SJCRH30 (cell line): ENCODE measurements around the gene MSH2. TPM values are rescaled to one million over a fixed set of nuclear protein-coding genes. Genes with fewer than 3 reads are reported as not detected.
A peak's percentile ranks its signal among the peaks of the same experiment; 100 is the strongest.
"Not testable (repeated sequence)": the region's sequence is repeated elsewhere in the genome, so short reads cannot be mapped to it uniquely, and the experiment has no call there.

ENCODE experiments used
- DNase-seq, 2 experiments: peaks; one replicate each; pipeline ENCODE4 v3.0.0-alpha.2; 2015 to 2020
- H3K27ac ChIP-seq: fragments of 250-450 bp; sonication (Bioruptor Pico); 2 replicates; pipeline ENCODE4 v1.5.1; 2020; ENCODE audit warnings: mild to moderate bottlenecking, moderate library complexity
- H3K27me3 ChIP-seq: fragments of 250-450 bp; sonication (Bioruptor Pico); 2 replicates; pipeline ENCODE4 v1.5.1; 2020; ENCODE audit warnings: mild to moderate bottlenecking, moderate library complexity
- H3K36me3 ChIP-seq: fragments of 250-450 bp; sonication (Bioruptor Pico); 2 replicates; pipeline ENCODE4 v1.5.1; 2020; ENCODE audit warnings: mild to moderate bottlenecking, moderate library complexity
- H3K4me1 ChIP-seq: fragments of 250-450 bp; sonication (Bioruptor Pico); 2 replicates; pipeline ENCODE4 v1.5.1; 2020; ENCODE audit warnings: mild to moderate bottlenecking, moderate library complexity
- H3K4me3 ChIP-seq: fragments of 250-450 bp; sonication (Bioruptor Pico); 2 replicates; pipeline ENCODE4 v1.5.1; 2020; ENCODE audit warnings: mild to moderate bottlenecking, moderate library complexity
- H3K9me3 ChIP-seq: fragments of 250-450 bp; sonication (Bioruptor Pico); replicated peaks from 2 replicates; pipeline ENCODE4 v1.5.1; 2020; ENCODE audit warnings: mild to moderate bottlenecking, moderate library complexity
- total RNA-seq: library from RNA; depleted of rRNA; stranded (reverse); fragments of >200 nt; shearing (Covaris generic); gene quantifications from 2 replicates; pipeline ENCODE4 v1.2.3, GENCODE V29; 2014

MSH2 gene
- total RNA-seq, 1 experiment from 2014 or later: 180 TPM

GRCh38 chr2:47501374-47502200 lies 98.6 kb downstream of the MSH2 start:
- H3K27ac ChIP-seq: no peak overlapping the region
- no peak for DNase-seq

GRCh38 chr2:47502498-47502897 lies 99.5 kb downstream of the MSH2 start:
- H3K36me3 ChIP-seq, H3K27ac ChIP-seq, H3K4me1 ChIP-seq, H3K9me3 ChIP-seq, DNase-seq, H3K27me3 ChIP-seq, H3K4me3 ChIP-seq: not testable (repeated sequence)

More at GRCh38 chr2:47501374-47502200, 98.6 kb downstream of the MSH2 start:
- H3K27me3 ChIP-seq: no peaks in the 10 kb centered on the region
- H3K4me3 ChIP-seq: no peak overlapping the region
- H3K9me3 ChIP-seq: peaks cover 8% of the 10 kb centered on the region; the same call in 1 of the 2 replicates
- no peaks in the 10 kb centered on the region for H3K4me1 ChIP-seq
- no peaks in the 10 kb centered on the region for H3K36me3 ChIP-seq

DNA sequence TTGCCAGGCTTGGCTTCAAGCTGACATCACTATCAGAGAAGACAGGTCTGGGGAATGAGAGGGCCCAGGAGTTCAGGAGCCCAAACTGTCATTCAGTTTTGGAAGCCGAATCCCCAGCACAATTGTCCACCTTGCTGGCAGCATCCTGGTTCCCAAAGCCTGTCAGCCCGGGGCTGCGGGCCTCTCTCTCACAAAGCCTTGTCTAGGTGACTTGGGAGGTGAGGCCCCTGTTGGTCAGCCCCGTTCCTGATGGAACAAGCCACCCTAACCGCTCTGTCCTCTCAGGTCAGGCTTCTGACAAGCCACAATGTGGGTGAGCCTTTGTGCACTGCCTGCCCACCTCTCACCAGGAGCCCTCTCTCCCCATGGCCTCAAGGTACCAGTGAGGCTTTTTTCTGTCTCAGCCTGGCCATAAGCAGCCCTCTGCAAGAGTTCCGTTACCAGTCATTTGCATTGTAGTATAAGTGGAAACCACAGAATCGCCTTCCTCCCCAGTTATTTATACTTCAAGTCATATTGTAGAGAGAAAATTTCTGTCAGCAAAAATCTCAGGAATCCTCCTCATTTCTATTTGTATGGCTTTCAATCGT lies 100.6 kb downstream of the MSH2 start:
- Histone ChIP-seq H3K4me3 (no peak overlapping the region), H3K4me1 (no peaks in the 10 kb centered on the region), H3K36me3 (no peaks in the 10 kb centered on the region), H3K27me3 (no peaks in the 10 kb centered on the region), H3K9me3 (peaks cover 8% of the 10 kb centered on the region; the same call in 1 of the 2 replicates), H3K27ac (no peak overlapping the region)
- no peak for DNase-seq

GRCh38 chr2:47504174-47504810 lies 101.3 kb downstream of the MSH2 start:
- Histone ChIP-seq H3K4me1 (no peaks in the 10 kb centered on the region), H3K36me3 (no peaks in the 10 kb centered on the region), H3K4me3 (no peak overlapping the region), H3K9me3 (peaks cover 8% of the 10 kb centered on the region; the same call in 1 of the 2 replicates), H3K27me3 (no peaks in the 10 kb centered on the region), H3K27ac (no peak overlapping the region)
- no peak for DNase-seq

DNA sequence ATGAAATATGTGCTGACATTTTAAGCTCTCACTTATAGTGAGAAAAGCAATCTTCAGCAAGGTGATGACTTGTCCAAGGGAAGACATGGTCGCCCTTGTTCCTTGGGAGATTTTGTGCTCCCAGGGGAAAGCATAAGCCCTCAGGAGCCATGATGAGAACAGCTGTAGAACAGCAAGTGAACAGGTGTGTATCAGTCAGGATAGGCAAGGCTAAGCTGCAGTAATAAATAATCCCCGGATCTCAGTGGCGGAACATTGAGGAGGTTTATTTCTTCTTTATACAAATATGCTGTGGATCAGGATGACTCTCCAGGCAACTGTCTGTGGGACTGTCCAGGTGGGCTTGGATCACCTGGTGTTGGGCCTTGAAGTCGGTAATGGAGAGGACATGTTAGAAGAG lies 103.1 kb downstream of the MSH2 start:
- Histone ChIP-seq H3K9me3 (0 out of 2 replicates have a peak, but pooled peaks cover 8% of the 10 kb centered on the region), H3K4me1 (no peaks in the 10 kb centered on the region), H3K27me3 (no peaks in the 10 kb centered on the region), H3K4me3 (no peak overlapping the region), H3K27ac (no peak overlapping the region), H3K36me3 (no peaks in the 10 kb centered on the region)
- no peak for DNase-seq

DNA sequence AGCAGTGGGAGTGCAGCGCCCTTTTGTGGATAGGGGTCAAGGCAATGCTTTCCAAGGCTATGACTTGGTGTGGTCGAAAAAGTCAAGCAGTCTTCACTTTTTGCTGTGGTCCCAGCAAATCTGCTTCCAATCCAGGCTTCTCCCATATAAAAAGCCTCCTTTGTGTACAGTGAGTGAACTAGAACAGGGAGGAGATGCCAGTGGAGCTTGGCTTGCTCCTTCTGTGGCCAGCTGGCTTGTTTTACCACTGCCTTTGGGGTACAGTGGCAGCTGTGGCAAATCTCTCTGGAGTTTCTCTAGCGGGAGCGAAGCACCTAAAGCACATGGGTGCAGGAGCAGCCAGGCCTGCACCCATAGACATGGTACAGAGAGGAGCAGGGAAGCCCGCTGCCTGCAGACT lies 103.5 kb downstream of the MSH2 start:
- no peak overlapping the region for H3K27ac ChIP-seq
- H3K4me3 ChIP-seq: no peak overlapping the region
- no peak for DNase-seq
- H3K9me3 ChIP-seq: 0 out of 2 replicates have a peak, but pooled peaks cover 8% of the 10 kb centered on the region
- no peaks in the 10 kb centered on the region for H3K4me1 ChIP-seq
- no peaks in the 10 kb centered on the region for H3K36me3 ChIP-seq
- no peaks in the 10 kb centered on the region for H3K27me3 ChIP-seq

GRCh38 chr2:47508080-47508479 lies 105.1 kb downstream of the MSH2 start:
- H3K27me3 ChIP-seq: no peaks in the 10 kb centered on the region
- peaks cover 8% of the 10 kb centered on the region; the same call in 1 of the 2 replicates for H3K9me3 ChIP-seq
- H3K4me1 ChIP-seq: no peaks in the 10 kb centered on the region; the same call in 1 of the 2 replicates
- H3K36me3 ChIP-seq: no peaks in the 10 kb centered on the region
- no peak for DNase-seq
- H3K4me3 ChIP-seq: no peak overlapping the region
- no peak overlapping the region for H3K27ac ChIP-seq

- DNase-seq: no peak
- Histone ChIP-seq H3K4me3 (no peak overlapping the region), H3K27me3 (no peaks in the 10 kb centered on the region), H3K27ac (no peak overlapping the region), H3K9me3 (peaks cover 8% of the 10 kb centered on the region; the same call in 1 of the 2 replicates), H3K36me3 (no peaks in the 10 kb centered on the region), H3K4me1 (no peaks in the 10 kb centered on the region; the same call in 1 of the 2 replicates)
Observed at GRCh38 chr2:47508641-47509040, 105.7 kb downstream of the MSH2 start.

GRCh38 chr2:47509250-47509649 lies 106.3 kb downstream of the MSH2 start:
- Histone ChIP-seq H3K4me1 (no peaks in the 10 kb centered on the region; the same call in 1 of the 2 replicates), H3K9me3 (peaks cover 8% of the 10 kb centered on the region; the same call in 1 of the 2 replicates), H3K36me3 (no peaks in the 10 kb centered on the region), H3K4me3 (no peak overlapping the region), H3K27me3 (no peaks in the 10 kb centered on the region), H3K27ac (no peak overlapping the region)
- no peak for DNase-seq

GRCh38 chr2:47509821-47510385 lies 106.9 kb downstream of the MSH2 start:
- H3K9me3 ChIP-seq: peaks cover 6% of the 10 kb centered on the region; the same call in 1 of the 2 replicates
- no peak overlapping the region for H3K4me3 ChIP-seq
- no peaks in the 10 kb centered on the region for H3K36me3 ChIP-seq
- no peak overlapping the region for H3K27ac ChIP-seq
- no peaks in the 10 kb centered on the region; the same call in 1 of the 2 replicates for H3K4me1 ChIP-seq
- H3K27me3 ChIP-seq: no peaks in the 10 kb centered on the region
- DNase-seq: no peak

- H3K9me3 ChIP-seq: no peaks in the 10 kb centered on the region; the same call in 1 of the 2 replicates
- no peak for DNase-seq
Observed at GRCh38 chr2:47510745-47511144, 107.8 kb downstream of the MSH2 start.

DNA sequence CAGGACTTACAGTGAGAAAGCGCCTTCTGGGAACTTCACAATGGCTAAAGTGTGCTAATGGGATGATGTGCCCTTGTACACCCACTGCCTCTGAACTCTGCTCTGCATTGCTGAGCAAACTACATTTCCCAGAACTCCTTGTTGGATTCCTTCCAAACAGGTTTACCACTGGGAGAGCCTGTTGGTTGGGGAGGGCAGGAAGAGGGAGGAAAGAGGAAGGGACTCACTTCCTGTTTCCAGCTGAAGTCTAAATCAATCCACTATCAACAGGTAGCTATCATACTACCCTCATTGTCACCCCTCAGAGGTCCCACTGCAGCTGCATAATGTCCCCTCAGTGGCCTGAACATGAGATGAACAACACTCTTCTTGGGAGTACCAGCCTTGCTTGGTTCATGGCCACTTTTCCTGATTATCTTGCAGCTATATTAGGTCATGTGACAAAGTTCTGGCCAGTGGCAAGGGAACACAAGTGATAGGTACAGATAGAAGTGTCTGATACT lies 109.7 kb downstream of the MSH2 start:
- no peak overlapping the region for H3K27ac ChIP-seq
- H3K36me3 ChIP-seq: no peaks in the 10 kb centered on the region
- no peak overlapping the region for H3K4me3 ChIP-seq
- H3K4me1 ChIP-seq: no peaks in the 10 kb centered on the region; the same call in 1 of the 2 replicates
- DNase-seq: peak; percentile 37 to 66
- no peaks in the 10 kb centered on the region; the same call in 1 of the 2 replicates for H3K9me3 ChIP-seq
- no peaks in the 10 kb centered on the region for H3K27me3 ChIP-seq

More at GRCh38 chr2:47510745-47511144, 107.8 kb downstream of the MSH2 start:
- Histone ChIP-seq H3K27ac (no peak overlapping the region), H3K4me1 (no peaks in the 10 kb centered on the region; the same call in 1 of the 2 replicates), H3K27me3 (no peaks in the 10 kb centered on the region), H3K36me3 (no peaks in the 10 kb centered on the region), H3K4me3 (no peak overlapping the region)

GRCh38 chr2:47513981-47514520 lies 111.1 kb downstream of the MSH2 start:
- DNase-seq: no peak
- no peak overlapping the region for H3K4me3 ChIP-seq
- H3K27ac ChIP-seq: no peak overlapping the region
- no peaks in the 10 kb centered on the region for H3K36me3 ChIP-seq
- no peaks in the 10 kb centered on the region; the same call in 1 of the 2 replicates for H3K9me3 ChIP-seq
- no peaks in the 10 kb centered on the region for H3K27me3 ChIP-seq
- no peaks in the 10 kb centered on the region; the same call in 1 of the 2 replicates for H3K4me1 ChIP-seq
